RWPE2 (cell line): ENCODE data around the gene ASAP2.

Experiments
- ATAC-seq: fragments of 200-7000 bp; cut with Tn5 transposase; 3 replicates; pipeline ENCODE4 v1.9.1; 2021; ENCODE audit warnings: low read depth
- DNase-seq: peaks from one replicate; pipeline ENCODE4 v3.0.0-alpha.2; 2020; ENCODE audit warnings: low spot score
- H3K27ac ChIP-seq: fragments of 450-650 bp; 2 replicates; pipeline ENCODE4 v1.5.1; 2017; ENCODE audit warnings: mild to moderate bottlenecking; ENCODE audit not compliant: poor library complexity, severe bottlenecking
- H3K27me3 ChIP-seq: fragments of 250-450 bp; sonication (Bioruptor Pico); 2 replicates; pipeline ENCODE4 v1.5.1; 2021; ENCODE audit warnings: mild to moderate bottlenecking, moderate library complexity; ENCODE audit not compliant: insufficient read depth, poor library complexity, severe bottlenecking
- H3K36me3 ChIP-seq: fragments of 250-450 bp; sonication (Bioruptor Pico); 2 replicates; pipeline ENCODE4 v1.5.1; 2020; ENCODE audit warnings: low read depth, mild to moderate bottlenecking, moderate library complexity
- H3K4me1 ChIP-seq: fragments of 250-450 bp; sonication (Bioruptor Pico); 2 replicates; pipeline ENCODE4 v1.5.1; 2021; ENCODE audit warnings: mild to moderate bottlenecking, moderate library complexity; ENCODE audit not compliant: insufficient read depth, poor library complexity, severe bottlenecking
- H3K4me3 ChIP-seq: fragments of 250-450 bp; sonication (Bioruptor Pico); 2 replicates; pipeline ENCODE4 v1.5.1; 2021; ENCODE audit warnings: mild to moderate bottlenecking, moderate library complexity; ENCODE audit not compliant: severe bottlenecking
- H3K9me3 ChIP-seq: fragments of 250-450 bp; sonication (Bioruptor Pico); 2 replicates; pipeline ENCODE4 v1.5.1; 2021; ENCODE audit warnings: mild to moderate bottlenecking, moderate library complexity; ENCODE audit not compliant: severe bottlenecking
- CTCF ChIP-seq: fragments of 450-650 bp; IDR thresholded peaks from one replicate; pipeline ENCODE4 v1.5.1; 2017; ENCODE audit warnings: mild to moderate bottlenecking, moderate library complexity; ENCODE audit not compliant: poor library complexity, severe bottlenecking

Gene ASAP2

DNA sequence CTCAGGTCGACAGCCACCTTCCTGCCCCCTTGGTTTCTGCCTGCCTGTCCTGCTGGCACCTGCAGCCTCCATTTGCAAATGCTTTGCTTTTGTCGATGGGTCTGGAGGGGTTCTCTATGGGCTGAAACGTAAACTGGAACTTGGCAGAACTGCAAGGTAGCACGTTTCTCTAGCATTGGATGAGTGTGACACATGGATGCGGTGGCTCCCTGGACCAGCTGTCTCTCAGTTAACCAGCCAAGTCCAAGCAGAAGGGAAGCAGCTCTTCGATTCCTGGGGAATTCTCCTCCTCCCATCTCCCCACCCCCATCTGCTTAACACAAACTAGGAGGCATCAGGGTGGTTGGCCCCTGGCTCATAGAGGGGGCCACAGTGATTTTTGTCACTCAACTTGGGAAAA, 159.4 kb downstream of the ASAP2 start:
- DNase-seq (no peak), ATAC-seq (no peak)
- Histone ChIP-seq H3K4me3 (no peak overlapping the region), H3K36me3 (peaks cover 99% of the 10 kb centered on the region), H3K27ac (no peak overlapping the region), H3K27me3 (no peaks in the 10 kb centered on the region), H3K9me3 (no peaks in the 10 kb centered on the region), H3K4me1 (no peaks in the 10 kb centered on the region)
- no peak for TF ChIP-seq CTCF

GRCh38 chr2:9370746-9371145, 164.1 kb downstream of the ASAP2 start:
- Histone ChIP-seq H3K9me3 (no peaks in the 10 kb centered on the region), H3K27ac (no peak overlapping the region), H3K4me3 (no peak overlapping the region), H3K27me3 (no peaks in the 10 kb centered on the region), H3K36me3 (peaks cover 93% of the 10 kb centered on the region), H3K4me1 (no peaks in the 10 kb centered on the region)
- TF ChIP-seq CTCF: no peak
- DNase-seq: no peak
- ATAC-seq: no peak

- no peaks in the 10 kb centered on the region for H3K27me3 ChIP-seq
- H3K4me1 ChIP-seq: peaks cover 5% of the 10 kb centered on the region
- no peaks in the 10 kb centered on the region for H3K9me3 ChIP-seq
- ATAC-seq (no peak), DNase-seq (no peak)
- H3K36me3 ChIP-seq: peaks cover 87% of the 10 kb centered on the region
- H3K4me3 ChIP-seq: no peak overlapping the region
- no peak for TF ChIP-seq CTCF
- no peak overlapping the region for H3K27ac ChIP-seq
Measured at GRCh38 chr2:9373047-9373446, 166.4 kb downstream of the ASAP2 start.

DNA sequence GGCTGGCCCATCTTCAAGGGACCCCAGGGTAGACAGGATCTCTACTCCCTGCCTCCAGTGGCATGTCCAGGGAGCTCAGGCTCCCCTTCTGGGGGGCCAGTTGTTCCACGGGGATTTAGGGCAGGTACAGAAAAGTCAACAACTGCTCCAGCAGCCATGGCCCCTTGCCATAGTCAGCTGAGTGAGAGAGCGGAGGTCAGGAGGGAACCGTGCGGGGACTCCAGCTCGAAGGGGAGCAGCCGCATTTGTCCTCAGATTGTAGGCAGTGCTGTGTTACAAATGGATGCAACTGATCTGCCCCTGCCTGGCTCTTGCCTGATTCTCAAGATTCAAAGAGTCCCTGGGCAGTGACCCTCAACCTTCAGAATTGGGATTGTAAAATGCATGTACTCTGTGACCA, 166.9 kb downstream of the ASAP2 start:
- no peaks in the 10 kb centered on the region for H3K27me3 ChIP-seq
- peaks cover 86% of the 10 kb centered on the region for H3K36me3 ChIP-seq
- DNase-seq: no peak
- no peaks in the 10 kb centered on the region for H3K9me3 ChIP-seq
- no peak for TF ChIP-seq CTCF
- no peak overlapping the region for H3K27ac ChIP-seq
- no peak overlapping the region for H3K4me3 ChIP-seq
- H3K4me1 ChIP-seq: peaks cover 8% of the 10 kb centered on the region
- ATAC-seq: no peak

- no peak for TF ChIP-seq CTCF
- H3K36me3 ChIP-seq: peaks cover 86% of the 10 kb centered on the region
- no peaks in the 10 kb centered on the region for H3K9me3 ChIP-seq
- no peaks in the 10 kb centered on the region for H3K27me3 ChIP-seq
- no peak overlapping the region for H3K27ac ChIP-seq
- H3K4me3 ChIP-seq: no peak overlapping the region
- ATAC-seq: no peak
- peaks cover 8% of the 10 kb centered on the region for H3K4me1 ChIP-seq
- DNase-seq: no peak
Measured at GRCh38 chr2:9374071-9374730, 167.6 kb downstream of the ASAP2 start.
